ENCODE data around the gene DDR1. TPM values are rescaled to one million over a fixed set of nuclear protein-coding genes. Genes with fewer than 3 reads are reported as not detected.
"Not testable (repeated sequence)": the region's sequence is repeated elsewhere in the genome, so short reads cannot be mapped to it uniquely, and the experiment has no call there.

The DDR1 gene
- total and polyA plus RNA-seq, 4 donors: 6.8 to 32.0 (median 22.5) TPM

GRCh38 chr6:30894935-30895334 is 10.6 kb downstream of the DDR1 start:
- WGBS, 2 donors: 93% methylated on average over 3 of the region's 3 CpGs
- H3K4me3 ChIP-seq (ENCODE audit: low read length in 2 of 2): no peak overlapping the region

GRCh38 chr6:30895343-30895742 is 11.0 kb downstream of the DDR1 start:
- H3K9me3 ChIP-seq (ENCODE audit: control insufficient read depth, low read length): no peaks in the 10 kb centered on the region
- 88 to 90% methylated on average over 10 of the region's 10 CpGs for WGBS, 2 donors
- no peaks in the 10 kb centered on the region for H3K4me1 ChIP-seq (ENCODE audit: control insufficient read depth in 1 of 2, insufficient read depth in 2 of 2, low read length in 2 of 2)
- no peak for ATAC-seq (ENCODE audit: low FRiP score)
- DNase-seq: peak in 1 of 2 donors; percentile 48
- no peaks in the 10 kb centered on the region for H3K27me3 ChIP-seq (ENCODE audit: control insufficient read depth in 1 of 2, insufficient read depth in 2 of 2, low read length in 1 of 2)
- no peak overlapping the region for H3K4me3 ChIP-seq (ENCODE audit: low read length in 2 of 2)
- no peak overlapping the region for H3K27ac ChIP-seq (ENCODE audit: low read depth in 1 of 2, low read length in 2 of 2)
- intact Hi-C loops (cut with DNase I): no loop called here
- peaks cover 0 to 4% of the 10 kb centered on the region in 2 donors for H3K36me3 ChIP-seq (ENCODE audit: control insufficient read depth in 1 of 2, insufficient read depth in 2 of 2, low read length in 1 of 2)

More at GRCh38 chr6:30894935-30895334, 10.6 kb downstream of the DDR1 start:
- DNase-seq: no peak
- H3K9me3 ChIP-seq (ENCODE audit: control insufficient read depth, low read length): no peaks in the 10 kb centered on the region
- no peak for ATAC-seq (ENCODE audit: low FRiP score)
- H3K27me3 ChIP-seq (ENCODE audit: control insufficient read depth in 1 of 2, insufficient read depth in 2 of 2, low read length in 1 of 2): no peaks in the 10 kb centered on the region
- no peak overlapping the region for H3K27ac ChIP-seq (ENCODE audit: low read depth in 1 of 2, low read length in 2 of 2)
- intact Hi-C loops (cut with DNase I): no loop called here
- H3K36me3 ChIP-seq (ENCODE audit: control insufficient read depth in 1 of 2, insufficient read depth in 2 of 2, low read length in 1 of 2): peaks cover 0 to 4% of the 10 kb centered on the region in 2 donors
- no peaks in the 10 kb centered on the region for H3K4me1 ChIP-seq (ENCODE audit: control insufficient read depth in 1 of 2, insufficient read depth in 2 of 2, low read length in 2 of 2)

DNA sequence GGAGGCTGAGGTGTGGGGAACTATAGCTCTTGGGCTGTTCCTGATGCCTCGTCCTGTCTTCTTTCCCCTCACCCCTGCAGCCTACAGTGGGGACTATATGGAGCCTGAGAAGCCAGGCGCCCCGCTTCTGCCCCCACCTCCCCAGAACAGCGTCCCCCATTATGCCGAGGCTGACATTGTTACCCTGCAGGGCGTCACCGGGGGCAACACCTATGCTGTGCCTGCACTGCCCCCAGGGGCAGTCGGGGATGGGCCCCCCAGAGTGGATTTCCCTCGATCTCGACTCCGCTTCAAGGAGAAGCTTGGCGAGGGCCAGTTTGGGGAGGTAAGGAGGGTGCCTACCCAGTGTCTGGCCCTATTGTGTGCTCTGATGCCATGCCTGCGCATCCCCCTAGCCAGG is 12.2 kb downstream of the DDR1 start:
- DNase-seq: no peak
- intact Hi-C loops (cut with DNase I): no loop called here
- H3K27me3 ChIP-seq (ENCODE audit: control insufficient read depth in 1 of 2, insufficient read depth in 2 of 2, low read length in 1 of 2): no peaks in the 10 kb centered on the region
- no peak overlapping the region for H3K4me3 ChIP-seq (ENCODE audit: low read length in 2 of 2)
- WGBS, 2 donors: 87 to 96% methylated on average over 13 of the region's 13 CpGs
- no peaks in the 10 kb centered on the region for H3K4me1 ChIP-seq (ENCODE audit: control insufficient read depth in 1 of 2, insufficient read depth in 2 of 2, low read length in 2 of 2)
- H3K36me3 ChIP-seq (ENCODE audit: control insufficient read depth in 1 of 2, insufficient read depth in 2 of 2, low read length in 1 of 2): peaks cover 0 to 4% of the 10 kb centered on the region in 2 donors
- ATAC-seq (ENCODE audit: low FRiP score): no peak
- H3K27ac ChIP-seq (ENCODE audit: low read depth in 1 of 2, low read length in 2 of 2): no peak overlapping the region
- no peaks in the 10 kb centered on the region for H3K9me3 ChIP-seq (ENCODE audit: control insufficient read depth, low read length)

- Histone ChIP-seq H3K9me3 (ENCODE audit: control insufficient read depth, low read length) (no peaks in the 10 kb centered on the region), H3K4me1 (ENCODE audit: control insufficient read depth in 1 of 2, insufficient read depth in 2 of 2, low read length in 2 of 2) (no peaks in the 10 kb centered on the region), H3K27ac (ENCODE audit: low read depth in 1 of 2, low read length in 2 of 2) (no peak overlapping the region), H3K27me3 (ENCODE audit: control insufficient read depth in 1 of 2, insufficient read depth in 2 of 2, low read length in 1 of 2) (no peaks in the 10 kb centered on the region), H3K4me3 (ENCODE audit: low read length in 2 of 2) (no peak overlapping the region), H3K36me3 (ENCODE audit: control insufficient read depth in 1 of 2, insufficient read depth in 2 of 2, low read length in 1 of 2) (peaks cover 0 to 4% of the 10 kb centered on the region in 2 donors)
- intact Hi-C loops (cut with DNase I): no loop called here
- WGBS, 2 donors: 88 to 89% methylated on average over 16 of the region's 16 CpGs
- ATAC-seq (ENCODE audit: low FRiP score) (no peak), DNase-seq (no peak)
These were observed 13.6 kb downstream of the DDR1 start for GRCh38 chr6:30897882-30898281.

DNA sequence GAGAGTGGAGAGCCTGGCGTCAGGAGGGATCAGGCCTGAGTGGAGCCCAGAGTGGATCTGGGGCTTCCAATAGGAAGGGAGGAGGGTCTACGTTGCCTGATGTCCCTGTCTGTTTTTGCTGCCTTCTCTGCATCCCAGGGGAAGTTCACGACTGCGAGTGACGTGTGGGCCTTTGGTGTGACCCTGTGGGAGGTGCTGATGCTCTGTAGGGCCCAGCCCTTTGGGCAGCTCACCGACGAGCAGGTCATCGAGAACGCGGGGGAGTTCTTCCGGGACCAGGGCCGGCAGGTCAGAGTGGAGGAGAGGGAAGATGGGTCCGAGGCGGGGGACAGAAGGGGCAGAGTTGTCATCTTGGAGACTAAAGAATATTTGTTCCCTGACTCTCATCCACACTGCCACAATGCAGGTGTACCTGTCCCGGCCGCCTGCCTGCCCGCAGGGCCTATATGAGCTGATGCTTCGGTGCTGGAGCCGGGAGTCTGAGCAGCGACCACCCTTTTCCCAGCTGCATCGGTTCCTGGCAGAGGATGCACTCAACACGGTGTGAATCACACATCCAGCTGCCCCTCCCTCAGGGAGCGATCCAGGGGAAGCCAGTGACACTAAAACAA is 14.5 kb downstream of the DDR1 start:
- DNase-seq (no peak), ATAC-seq (ENCODE audit: low FRiP score) (no peak)
- Histone ChIP-seq H3K27me3 (ENCODE audit: control insufficient read depth in 1 of 2, insufficient read depth in 2 of 2, low read length in 1 of 2) (no peaks in the 10 kb centered on the region), H3K27ac (ENCODE audit: low read depth in 1 of 2, low read length in 2 of 2) (no peak overlapping the region), H3K36me3 (ENCODE audit: control insufficient read depth in 1 of 2, insufficient read depth in 2 of 2, low read length in 1 of 2) (peaks cover 0 to 4% of the 10 kb centered on the region in 2 donors), H3K4me3 (ENCODE audit: low read length in 2 of 2) (no peak overlapping the region), H3K9me3 (ENCODE audit: control insufficient read depth, low read length) (no peaks in the 10 kb centered on the region), H3K4me1 (ENCODE audit: control insufficient read depth in 1 of 2, insufficient read depth in 2 of 2, low read length in 2 of 2) (no peaks in the 10 kb centered on the region)
- WGBS, 2 donors: 82 to 83% methylated on average over 23 of the region's 23 CpGs
- intact Hi-C loops (cut with DNase I): no loop called here

DNA sequence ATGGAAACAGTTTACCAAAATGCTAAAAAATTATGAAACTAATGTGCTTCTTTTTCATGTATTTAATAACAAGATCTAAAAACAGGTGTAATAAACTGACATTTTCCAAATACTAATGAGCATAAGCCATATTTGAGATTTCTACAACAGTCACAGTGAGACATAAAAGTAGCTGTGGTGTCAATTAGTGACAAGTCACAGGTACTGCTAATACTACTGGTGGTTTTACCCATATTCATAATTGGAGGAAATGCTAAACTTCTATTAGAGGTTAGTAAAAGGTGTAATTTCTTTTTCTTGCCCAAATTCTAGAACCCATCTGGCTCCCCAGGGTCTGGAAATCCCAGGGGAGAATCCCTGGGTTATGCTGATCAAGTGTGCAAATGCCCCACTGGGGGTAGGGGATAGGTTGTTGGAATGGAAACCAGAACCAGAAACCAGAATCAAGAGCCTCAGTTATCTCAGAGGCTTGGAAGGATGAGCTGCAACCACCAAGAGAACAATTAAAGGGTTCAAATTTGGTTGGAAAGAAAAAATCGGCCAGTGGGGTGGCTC is 16.6 kb downstream of the DDR1 start:
- DNase-seq (no peak), ATAC-seq (ENCODE audit: low FRiP score) (no peak)
- WGBS, 2 donors: 63 to 86% methylated on average over 1 of the region's 1 CpG
- intact Hi-C loops (cut with DNase I): no loop called here
- H3K4me3 ChIP-seq (ENCODE audit: low read length in 2 of 2): no peak overlapping the region
- H3K9me3 ChIP-seq (ENCODE audit: control insufficient read depth, low read length): no peaks in the 10 kb centered on the region
- no peaks in the 10 kb centered on the region for H3K4me1 ChIP-seq (ENCODE audit: control insufficient read depth in 1 of 2, insufficient read depth in 2 of 2, low read length in 2 of 2)
- no peak overlapping the region for H3K27ac ChIP-seq (ENCODE audit: low read depth in 1 of 2, low read length in 2 of 2)
- H3K36me3 ChIP-seq (ENCODE audit: control insufficient read depth in 1 of 2, insufficient read depth in 2 of 2, low read length in 1 of 2): no peaks in the 10 kb centered on the region
- H3K27me3 ChIP-seq (ENCODE audit: control insufficient read depth in 1 of 2, insufficient read depth in 2 of 2, low read length in 1 of 2): no peaks in the 10 kb centered on the region

GRCh38 chr6:30901436-30901835 is 17.1 kb downstream of the DDR1 start:
- DNase-seq: peak in 1 of 2 donors; percentile 6
- H3K36me3 ChIP-seq (ENCODE audit: control insufficient read depth in 1 of 2, insufficient read depth in 2 of 2, low read length in 1 of 2): no peaks in the 10 kb centered on the region
- no peaks in the 10 kb centered on the region for H3K9me3 ChIP-seq (ENCODE audit: control insufficient read depth, low read length)
- no peaks in the 10 kb centered on the region for H3K27me3 ChIP-seq (ENCODE audit: control insufficient read depth in 1 of 2, insufficient read depth in 2 of 2, low read length in 1 of 2)
- no peaks in the 10 kb centered on the region for H3K4me1 ChIP-seq (ENCODE audit: control insufficient read depth in 1 of 2, insufficient read depth in 2 of 2, low read length in 2 of 2)
- no peak for ATAC-seq (ENCODE audit: low FRiP score)
- intact Hi-C loops (cut with DNase I): no loop called here
- H3K4me3 ChIP-seq (ENCODE audit: low read length in 2 of 2): no peak overlapping the region
- no peak overlapping the region for H3K27ac ChIP-seq (ENCODE audit: low read depth in 1 of 2, low read length in 2 of 2)

DNA sequence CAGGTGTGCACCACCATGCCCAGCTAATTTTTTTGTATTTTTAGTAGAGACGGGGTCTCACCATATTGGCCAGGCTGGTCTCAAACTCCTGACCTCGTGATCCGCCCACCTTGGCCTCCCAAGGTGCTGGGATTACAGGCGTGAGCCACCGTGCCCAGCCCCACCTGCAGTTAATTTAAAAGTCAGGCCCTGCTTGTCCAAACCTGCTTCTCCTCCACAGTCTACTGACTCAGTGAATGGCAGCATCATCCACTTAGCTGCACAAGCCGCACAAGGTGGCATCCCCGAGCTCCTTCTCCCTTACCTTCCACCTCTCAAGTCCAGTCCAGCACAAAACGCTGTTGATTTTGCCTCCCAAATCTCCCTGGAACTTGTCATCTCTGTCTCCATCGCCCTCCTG is 17.9 kb downstream of the DDR1 start:
- H3K4me3 ChIP-seq (ENCODE audit: low read length in 2 of 2); DNase-seq; ATAC-seq (ENCODE audit: low FRiP score); H3K27me3 ChIP-seq (ENCODE audit: control insufficient read depth in 1 of 2, insufficient read depth in 2 of 2, low read length in 1 of 2); H3K4me1 ChIP-seq (ENCODE audit: control insufficient read depth in 1 of 2, insufficient read depth in 2 of 2, low read length in 2 of 2); H3K27ac ChIP-seq (ENCODE audit: low read depth in 1 of 2, low read length in 2 of 2); H3K9me3 ChIP-seq (ENCODE audit: control insufficient read depth, low read length); H3K36me3 ChIP-seq (ENCODE audit: control insufficient read depth in 1 of 2, insufficient read depth in 2 of 2, low read length in 1 of 2); intact Hi-C loops (cut with DNase I): not testable (repeated sequence)
- WGBS, 2 donors: 69 to 72% methylated on average over 9 of the region's 9 CpGs

DNA sequence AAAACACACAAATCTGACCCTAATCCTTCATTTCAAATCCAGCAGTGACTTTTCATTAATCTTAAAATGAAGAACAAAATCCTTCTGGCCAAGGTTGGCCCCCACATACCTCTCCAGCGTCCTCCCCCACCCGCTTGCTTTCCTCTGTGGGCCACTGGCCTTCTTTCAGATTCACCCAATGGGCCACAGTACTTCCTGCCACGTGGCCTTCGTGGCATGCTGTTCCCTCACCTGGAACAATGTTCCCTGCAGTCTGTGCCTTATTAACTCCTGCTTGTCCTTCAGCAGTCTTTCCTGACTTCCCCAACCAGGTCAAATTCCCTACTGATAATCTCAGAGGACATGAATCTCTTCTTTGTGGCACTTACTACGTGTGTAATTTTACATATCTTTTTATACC is 18.4 kb downstream of the DDR1 start:
- no peaks in the 10 kb centered on the region for H3K36me3 ChIP-seq (ENCODE audit: control insufficient read depth in 1 of 2, insufficient read depth in 2 of 2, low read length in 1 of 2)
- 45 to 49% methylated on average over 5 of the region's 5 CpGs for WGBS, 2 donors
- H3K9me3 ChIP-seq (ENCODE audit: control insufficient read depth, low read length): no peaks in the 10 kb centered on the region
- intact Hi-C loops (cut with DNase I): no loop called here
- H3K27me3 ChIP-seq (ENCODE audit: control insufficient read depth in 1 of 2, insufficient read depth in 2 of 2, low read length in 1 of 2): no peaks in the 10 kb centered on the region
- H3K4me3 ChIP-seq (ENCODE audit: low read length in 2 of 2): no peak overlapping the region
- ATAC-seq (ENCODE audit: low FRiP score) (no peak), DNase-seq (no peak)
- no peaks in the 10 kb centered on the region for H3K4me1 ChIP-seq (ENCODE audit: control insufficient read depth in 1 of 2, insufficient read depth in 2 of 2, low read length in 2 of 2)
- no peak overlapping the region for H3K27ac ChIP-seq (ENCODE audit: low read depth in 1 of 2, low read length in 2 of 2)

All from aorta (tissue), 5 donors.